ENCODE measurements around the gene IPO4. TPM values are rescaled to one million over a fixed set of nuclear protein-coding genes. Genes with fewer than 3 reads are reported as not detected.

The IPO4 gene
- total and polyA plus RNA-seq, 2 of the 8 experiments (the other 6 are each of a cell fraction or from before 2014, with no cell fraction given), result 55.5 to 108 TPM

DNA sequence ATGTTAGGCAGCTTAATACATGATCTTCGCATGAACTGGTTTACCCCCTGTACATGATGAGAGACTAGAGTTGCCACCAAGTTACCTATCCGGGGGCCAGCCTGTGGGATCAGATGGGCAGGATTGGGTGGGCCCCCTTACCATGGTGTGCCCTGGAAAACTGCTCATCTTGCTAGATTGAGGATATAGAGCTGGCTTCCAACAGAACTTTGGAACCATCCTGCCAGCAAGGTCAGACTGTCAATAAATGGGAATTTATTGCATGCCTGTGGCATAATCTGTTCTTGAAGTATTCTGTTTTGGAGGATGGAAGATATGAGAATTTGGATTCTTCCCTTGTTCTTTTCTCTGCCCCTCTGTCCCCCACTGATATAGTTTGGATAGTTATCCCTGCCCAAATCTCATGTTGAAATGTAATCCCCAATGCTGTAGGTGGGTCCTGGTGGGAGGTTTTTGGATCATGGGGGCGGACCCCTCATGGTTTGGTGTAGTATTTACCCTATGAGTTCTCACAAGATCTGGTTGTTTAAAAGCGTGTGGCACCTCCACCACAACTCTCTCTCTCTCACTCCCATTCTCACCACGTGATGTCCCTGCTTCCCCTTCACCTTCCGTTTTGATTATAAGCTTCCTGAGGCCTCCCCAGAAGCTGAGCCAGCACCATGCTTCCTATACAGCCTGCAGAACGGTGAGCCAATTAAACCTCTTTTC, 10.4 kb upstream of the IPO4 start:
- Histone ChIP-seq H3K18ac (ENCODE audit: extremely low read depth, low read length) (no peak overlapping the region), H3K9ac (replicated peaks in 1 of 4; ENCODE audit: extremely low read depth in 1 of 4, low read depth in 3 of 4, low read length in 3 of 4) (no peak overlapping the region), H2BK15ac (ENCODE audit: low read length) (no peak overlapping the region), H2BK20ac (ENCODE audit: low read length) (no peak overlapping the region), H4K20me1 (replicated peaks in 1 of 2; ENCODE audit: control insufficient read depth in 1 of 2, insufficient read depth in 2 of 2, low read length in 2 of 2) (no peaks in the 10 kb centered on the region), H3K4me1 (replicated peaks in 1 of 4; ENCODE audit: control insufficient read depth in 3 of 4, insufficient read depth in 4 of 4, low read length in 3 of 4) (peaks cover 3 to 14% (median 6%) of the 10 kb centered on the region in 4 experiments; a peak in 5 of 7 replicates), H3K36me3 (ENCODE audit: control insufficient read depth in 2 of 4, insufficient read depth in 4 of 4, low read length in 3 of 4) (peaks cover 0 to 14% (median 6%) of the 10 kb centered on the region in 4 experiments; a peak in 5 of 8 replicates), H4K91ac (replicated peaks; ENCODE audit: insufficient read length, low read length) (no peak overlapping the region), H3K23me2 (ENCODE audit: low read depth, low read length) (peaks cover 5% of the 10 kb centered on the region; the same call in 1 of the 2 replicates), H3K4me2 (ENCODE audit: insufficient read depth in 1 of 2, low read depth in 2 of 2, low read length in 2 of 2) (no peak overlapping the region), H3K27me3 (replicated peaks in 1 of 4; ENCODE audit: control insufficient read depth in 3 of 4, extremely low read depth in 1 of 4, insufficient read depth in 3 of 4, low read length in 3 of 4) (no peaks in the 10 kb centered on the region), H2AFZ (ENCODE audit: low read length) (no peak overlapping the region), H3K23ac (ENCODE audit: insufficient read length) (no peak overlapping the region), H3K79me2 (ENCODE audit: control insufficient read depth in 1 of 2, insufficient read depth in 2 of 2, low read length in 2 of 2) (peaks cover 0 to 3% of the 10 kb centered on the region in 2 experiments; a peak in 2 of 4 replicates), H3K4ac (replicated peaks; ENCODE audit: insufficient read length, low read depth, low read length) (no peak overlapping the region), H2BK12ac (ENCODE audit: low read depth, low read length) (no peak overlapping the region), H2AK5ac (ENCODE audit: low read depth, low read length) (no peak overlapping the region), H3K4me3 (ENCODE audit: extremely low read depth in 1 of 4, insufficient read depth in 2 of 4, low read depth in 3 of 4, low read length in 4 of 4) (no peak overlapping the region), H3K27ac (ENCODE audit: low read depth, low read length) (no peak overlapping the region), H3K56ac (replicated peaks; ENCODE audit: insufficient read length, low read depth, low read length) (no peak overlapping the region), H3K79me1 (ENCODE audit: low read depth, low read length) (0 out of 2 replicates have a peak, but pooled peaks cover 3% of the 10 kb centered on the region), H2BK5ac (ENCODE audit: low read depth, low read length) (no peak overlapping the region), H3K14ac (ENCODE audit: insufficient read length) (no peak overlapping the region), H4K8ac (ENCODE audit: extremely low read depth, insufficient read depth, low read length) (no peak overlapping the region), H4K5ac (ENCODE audit: insufficient read length, low read depth, low read length) (no peak overlapping the region), H3K9me3 (ENCODE audit: insufficient read depth in 2 of 2, low read depth in 1 of 2, low read length in 1 of 2) (peaks cover 6 to 7% of the 10 kb centered on the region in 2 experiments), H2BK120ac (replicated peaks; ENCODE audit: low read depth, low read length) (no peak overlapping the region)
- FAIRE-seq, result no peak
- 87% methylated on average over 6 of the region's 7 CpGs; no CpG with 5 or more reads in 1 of the 2 experiments for WGBS, 2 experiments (ENCODE audit: extremely low coverage in 1 of 2, insufficient coverage in 1 of 2, insufficient read length in 1 of 2, insufficient replicate concordance in 2 of 2, low coverage in 1 of 2, low lambda C conversion rate in 2 of 2, missing lambda C conversion rate in 1 of 2)
- CTCF ChIA-PET (ENCODE audit: partially characterized antibody), result interaction anchor here (1.4 to 1.5 kb wide), 2 partner anchors 14 to 109 kb away, joined by 5 read pairs; partner anchors contain the start of gene CHMP4A
- POLR2A ChIA-PET (ENCODE audit: partially characterized antibody), result interaction anchor here (0.8 to 3.1 kb wide), 6 partner anchors 10 to 72 kb away, joined by 3 to 22 read pairs (median 3); partner anchors contain the start of genes CHMP4A, IPO4, RABGGTA and TINF2
- no peak for DNase-seq (ENCODE audit: low read depth in 1 of 2, low spot score in 2 of 2)

Measured in H1 (cell line).